Thoracic aorta (tissue), 2 donors: ENCODE results near the gene KDELR1. TPM values are rescaled to one million over a fixed set of nuclear protein-coding genes. Genes with fewer than 3 reads are reported as not detected.

Experiments
- ATAC-seq: fragments of 150-250 bp; one replicate; pipeline ENCODE4 v1.8.0; 2017; ENCODE audit warnings: low read depth; ENCODE audit not compliant: insufficient number of reproducible peaks, low FRiP score
- DNase-seq: peaks from one replicate; pipeline ENCODE4 v3.0.0-alpha.2; 2020; ENCODE audit warnings: low spot score
- H3K27ac ChIP-seq, 2 donors: fragments of 200-600 bp; sonication (generic); 1 replicate in 1 of 2; 2 replicates in 1 of 2; pipeline ENCODE4 v1.5.1; 2016; ENCODE audit warnings: mild to moderate bottlenecking in 2 of 2, moderate library complexity in 2 of 2
- H3K27me3 ChIP-seq: fragments of 200-600 bp; sonication (generic); replicated peaks from 2 replicates; pipeline ENCODE4 v1.6.0; 2016; ENCODE audit warnings: mild to moderate bottlenecking; ENCODE audit not compliant: insufficient read depth
- H3K36me3 ChIP-seq: fragments of 200-600 bp; sonication (generic); one replicate; pipeline ENCODE4 v1.5.1; 2016
- H3K4me1 ChIP-seq, 2 donors: fragments of 200-600 bp; sonication (generic); 1 replicate in 1 of 2; 2 replicates in 1 of 2; pipeline versions ENCODE4 v1.5.1 to v1.6.0; 2016; ENCODE audit warnings: low read depth in 2 of 2, mild to moderate bottlenecking in 1 of 2; ENCODE audit not compliant: control insufficient read depth in 1 of 2
- H3K4me3 ChIP-seq: fragments of 200-600 bp; sonication (generic); 2 replicates; pipeline ENCODE4 v1.5.1; 2016; ENCODE audit warnings: mild to moderate bottlenecking
- H3K9me3 ChIP-seq: fragments of 200-600 bp; sonication (generic); 2 replicates; pipeline ENCODE4 v1.5.1; 2016
- CTCF ChIP-seq: fragments of 200-600 bp; sonication (generic); IDR thresholded peaks from one replicate; pipeline ENCODE4 v1.5.1; 2019; ENCODE audit warnings: antibody characterized with exemption
- total RNA-seq, 2 donors: library from RNA; depleted of rRNA; stranded (reverse); fragments of >200 nt; gene quantifications; one replicate each; pipeline versions ENCODE4 v1.1.0 to v1.2.3, GENCODE V29; 2016

The KDELR1 gene
- total RNA-seq, 2 donors from 2014 or later, result 65.6 to 79.9 TPM

GRCh38 chr19:48396824-48397176 lies 5.4 kb upstream of the KDELR1 start:
- Histone ChIP-seq H3K36me3 (no peaks in the 10 kb centered on the region), H3K27me3 (peaks cover 21% of the 10 kb centered on the region), H3K4me1 (peaks cover 2 to 9% of the 10 kb centered on the region in 2 donors), H3K27ac (no peak overlapping the region), H3K4me3 (no peak overlapping the region), H3K9me3 (no peaks in the 10 kb centered on the region)
- ATAC-seq (no peak), DNase-seq (no peak)
- TF ChIP-seq CTCF, result no peak

- no peak for TF ChIP-seq CTCF
- Histone ChIP-seq H3K36me3 (no peaks in the 10 kb centered on the region), H3K27ac (peak overlapping the region in 1 of 2 donors; percentile 34), H3K4me1 (peaks cover 2 to 9% of the 10 kb centered on the region in 2 donors), H3K4me3 (no peak overlapping the region), H3K9me3 (no peaks in the 10 kb centered on the region), H3K27me3 (peaks cover 21% of the 10 kb centered on the region)
- DNase-seq (no peak), ATAC-seq (no peak)
These were observed 4.9 kb upstream of the KDELR1 start for GRCh38 chr19:48396016-48396823.

GRCh38 chr19:48395499-48395898 lies 4.1 kb upstream of the KDELR1 start:
- no peak for ATAC-seq

DNA sequence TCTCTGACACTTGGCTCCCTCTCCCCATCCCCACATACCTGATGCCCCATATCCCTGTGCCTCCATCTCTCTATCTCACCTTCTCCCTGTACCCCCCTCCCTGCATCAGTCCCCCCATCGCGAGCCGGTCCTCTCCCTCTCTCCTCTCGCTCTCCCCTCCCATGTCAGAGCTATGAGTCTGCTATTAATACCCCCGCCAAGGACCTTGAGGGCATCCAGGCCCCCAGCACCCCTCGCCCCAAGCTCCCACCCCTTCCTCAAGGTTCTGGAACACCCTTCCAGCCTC lies 3.8 kb upstream of the KDELR1 start:
- Histone ChIP-seq H3K27me3 (peaks cover 21% of the 10 kb centered on the region), H3K4me3 (no peak overlapping the region), H3K27ac (no peak overlapping the region), H3K4me1 (peaks cover 5 to 13% of the 10 kb centered on the region in 2 donors), H3K9me3 (no peaks in the 10 kb centered on the region), H3K36me3 (no peaks in the 10 kb centered on the region)
- TF ChIP-seq CTCF, result no peak
- no peak for DNase-seq
- no peak for ATAC-seq

More at GRCh38 chr19:48395499-48395898, 4.1 kb upstream of the KDELR1 start:
- H3K27me3 ChIP-seq, result peaks cover 21% of the 10 kb centered on the region
- no peak overlapping the region for H3K4me3 ChIP-seq
- no peak for TF ChIP-seq CTCF
- no peaks in the 10 kb centered on the region for H3K36me3 ChIP-seq
- DNase-seq, result no peak
- H3K27ac ChIP-seq, result no peak overlapping the region
- H3K4me1 ChIP-seq, result peaks cover 2 to 9% of the 10 kb centered on the region in 2 donors
- no peaks in the 10 kb centered on the region for H3K9me3 ChIP-seq

DNA sequence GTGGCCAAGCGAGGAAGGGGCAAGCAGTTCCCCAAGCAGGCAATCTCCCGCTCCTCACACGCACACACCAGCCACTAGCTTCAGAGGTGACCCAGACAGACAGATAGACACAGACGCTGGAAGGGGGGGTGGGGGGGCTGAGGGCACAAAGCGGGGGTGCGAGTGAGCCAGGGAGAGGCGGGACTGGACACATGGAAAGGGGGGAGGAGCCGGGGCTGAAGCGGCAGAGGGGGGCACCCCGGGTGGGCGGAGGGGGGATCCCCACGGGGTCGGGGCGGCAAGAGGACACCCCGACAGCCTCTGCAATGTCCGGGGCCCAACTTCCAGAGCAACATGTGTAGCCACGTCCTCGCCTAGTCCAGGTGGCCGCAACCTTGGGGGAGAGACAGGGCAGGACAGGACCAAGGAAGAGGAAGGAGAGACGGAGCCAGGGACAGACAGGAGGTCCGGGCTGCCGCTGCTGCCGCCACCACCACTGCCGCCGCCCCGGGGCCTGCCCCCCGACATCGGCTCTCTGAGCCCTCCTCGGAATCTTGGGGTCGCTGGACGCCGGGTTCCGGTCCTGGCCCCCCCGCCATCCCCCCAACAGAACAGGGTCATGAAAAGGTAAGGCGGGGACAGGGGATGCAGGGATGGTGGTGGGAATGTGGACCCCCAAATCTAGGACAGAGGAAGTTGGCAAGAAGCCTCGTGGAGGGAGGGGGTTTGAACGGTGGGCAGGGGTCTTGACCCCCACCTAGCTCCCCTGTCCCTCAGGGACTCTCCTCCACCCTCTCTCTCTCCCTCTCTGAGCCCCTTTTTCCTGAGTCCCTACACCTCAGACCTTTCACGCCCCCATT lies 3.2 kb upstream of the KDELR1 start:
- H3K27me3 ChIP-seq, result peaks cover 21% of the 10 kb centered on the region
- no peaks in the 10 kb centered on the region for H3K36me3 ChIP-seq
- TF ChIP-seq CTCF, result no peak

More for the DNA sequence above, 3.2 kb upstream of the KDELR1 start:
- no peak for DNase-seq
- no peak overlapping the region for H3K4me3 ChIP-seq
- H3K4me1 ChIP-seq, result peaks cover 7 to 14% of the 10 kb centered on the region in 2 donors
- H3K9me3 ChIP-seq, result no peaks in the 10 kb centered on the region
- no peak for ATAC-seq
- H3K27ac ChIP-seq, result no peak overlapping the region
